HEK293 (cell line): ENCODE data around the gene EXOC8.

ENCODE experiments used
- CTCF ChIA-PET: fragments of 350-600 bp; formaldehyde crosslinking; extraction: SDS; loops from one replicate; lab custom pipeline; 2021; ENCODE audit warnings: antibody characterized with exemption; lab: Yijun Ruan, JAX
- POLR2A ChIA-PET: fragments of 300-600 bp; formaldehyde crosslinking; extraction: SDS; loops from one replicate; lab custom pipeline; 2020; ENCODE audit warnings: antibody characterized with exemption, inconsistent platforms; lab: Yijun Ruan, JAX
- H3K27ac ChIP-seq: fragments of 200-500 bp; sonication (Bioruptor generic); 2 replicates; pipeline ENCODE4 v1.5.1; 2014; ENCODE audit warnings: low read depth, low read length, control low read depth, inconsistent platforms; ENCODE audit errors: extremely low read depth
- H3K36me3 ChIP-seq, 2 experiments: fragments of 200-500 bp in 1 of 2; sonication (Bioruptor generic) in 1 of 2; 1 replicate in 1 of 2; 2 replicates in 1 of 2; pipeline ENCODE4 v1.5.1; 2014 to 2017; ENCODE audit warnings: inconsistent platforms in 2 of 2, low read length in 2 of 2; ENCODE audit not compliant: control insufficient read depth in 2 of 2, insufficient read depth in 1 of 2
- H3K4me1 ChIP-seq: fragments of 200-500 bp; sonication (Bioruptor generic); 2 replicates; pipeline ENCODE4 v1.5.1; 2014; ENCODE audit warnings: mild to moderate bottlenecking, low read length, inconsistent platforms; ENCODE audit not compliant: control insufficient read depth, insufficient read depth
- H3K4me3 ChIP-seq: 2 replicates; pipeline ENCODE4 v1.5.1; 2011; ENCODE audit warnings: low read depth, mild to moderate bottlenecking, control low read depth, low read length, moderate library complexity
- H3K9me3 ChIP-seq: fragments of 200-500 bp; sonication (Bioruptor generic); 2 replicates; pipeline ENCODE4 v1.5.1; 2014; ENCODE audit warnings: low read depth, low read length, inconsistent platforms; ENCODE audit not compliant: control insufficient read depth, insufficient read depth
- ZNF704 ChIP-seq: fragments of 450-650 bp; formaldehyde crosslinking; IDR thresholded peaks from 2 replicates; pipeline ENCODE4 v1.5.1; 2016; ENCODE audit warnings: missing biosample characterization, missing genetic modification characterization
- TF ChIP-seq, protein P1 (sequence below): fragments of 450-650 bp; formaldehyde crosslinking; IDR thresholded peaks from 2 replicates; pipeline ENCODE4 v1.5.1; 2016; ENCODE audit warnings: missing biosample characterization, missing genetic modification characterization

The EXOC8 gene

DNA sequence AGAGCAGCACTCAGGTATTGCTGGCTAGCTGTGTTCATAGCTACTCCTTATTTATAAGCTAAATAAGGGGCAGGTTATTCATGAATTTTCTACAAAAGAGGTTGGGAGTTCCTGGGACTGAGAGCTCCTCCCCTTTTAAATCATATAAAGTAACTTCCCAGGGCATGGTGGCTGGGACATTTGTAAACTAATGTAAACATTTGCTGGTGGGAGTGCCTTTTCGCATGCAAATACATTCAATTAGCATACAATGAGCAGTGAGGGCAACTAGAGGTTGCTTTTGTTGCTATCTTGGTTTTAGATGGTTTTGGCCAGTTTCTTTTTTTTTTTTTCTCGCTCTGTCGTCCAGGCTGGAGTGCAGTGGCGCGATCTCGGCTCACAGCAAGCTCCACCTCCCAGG, 53.2 kb downstream of the EXOC8 start:
- no peaks in the 10 kb centered on the region; a peak in 1 of 3 replicates for H3K36me3 ChIP-seq
- no peaks in the 10 kb centered on the region for H3K9me3 ChIP-seq
- POLR2A ChIA-PET: no interaction called here
- H3K4me1 ChIP-seq: no peaks in the 10 kb centered on the region
- no peak overlapping the region for H3K27ac ChIP-seq
- TF ChIP-seq ZNF704: no peak
- TF ChIP-seq, protein P1, sequence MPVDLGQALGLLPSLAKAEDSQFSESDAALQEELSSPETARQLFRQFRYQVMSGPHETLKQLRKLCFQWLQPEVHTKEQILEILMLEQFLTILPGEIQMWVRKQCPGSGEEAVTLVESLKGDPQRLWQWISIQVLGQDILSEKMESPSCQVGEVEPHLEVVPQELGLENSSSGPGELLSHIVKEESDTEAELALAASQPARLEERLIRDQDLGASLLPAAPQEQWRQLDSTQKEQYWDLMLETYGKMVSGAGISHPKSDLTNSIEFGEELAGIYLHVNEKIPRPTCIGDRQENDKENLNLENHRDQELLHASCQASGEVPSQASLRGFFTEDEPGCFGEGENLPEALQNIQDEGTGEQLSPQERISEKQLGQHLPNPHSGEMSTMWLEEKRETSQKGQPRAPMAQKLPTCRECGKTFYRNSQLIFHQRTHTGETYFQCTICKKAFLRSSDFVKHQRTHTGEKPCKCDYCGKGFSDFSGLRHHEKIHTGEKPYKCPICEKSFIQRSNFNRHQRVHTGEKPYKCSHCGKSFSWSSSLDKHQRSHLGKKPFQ (tag by site-specific recombination): 0 out of 2 replicates have a peak, but pooled peaks have one; percentile 17
- TF ChIP-seq, all 188 proteins: peak for 1
- CTCF ChIA-PET: interaction anchor here (1.3 kb wide), 2 partner anchors 13 to 31 kb away, joined by 3 to 4 read pairs; no protein-coding TSS in a partner anchor
- H3K4me3 ChIP-seq: no peak overlapping the region
